GM12878 (cell line): ENCODE results near the gene GPR31. TPM values are rescaled to one million over a fixed set of nuclear protein-coding genes. Genes with fewer than 3 reads are reported as not detected.

Experiments used
- ATAC-seq: fragments of 200-7000 bp; cut with Tn5 transposase; 3 replicates; pipeline ENCODE4 v1.9.1; 2020; ENCODE audit warnings: mild to moderate bottlenecking, moderate library complexity
- BruUV-seq: library from RNA; stranded (reverse); fragments of 400-500 nt; replicated peaks from 2 replicates; lab custom pipeline; 2021; lab: Mats Ljungman, UMichigan
- CTCF ChIA-PET: fragments of 300-600 bp; sonication (Branson Sonifier 250); formaldehyde crosslinking; extraction: SDS; loops from one replicate; lab custom pipeline; 2021; ENCODE audit warnings: inconsistent platforms; lab: Yijun Ruan, JAX
- POLR2A ChIA-PET: fragments of 350-600 bp; formaldehyde crosslinking; extraction: SDS; loops from one replicate; lab custom pipeline; 2021; ENCODE audit warnings: inconsistent platforms; lab: Charles Lee
- RAD21 ChIA-PET: fragments of 300-600 bp; sonication (Branson Sonifier 250); formaldehyde crosslinking; loops from one replicate; lab custom pipeline; 2023; ENCODE audit warnings: antibody characterized with exemption; ENCODE audit not compliant: unreplicated experiment; lab: Charles Lee
- SMC1A ChIA-PET: fragments of 300-600 bp; sonication (Branson Sonifier 250); formaldehyde crosslinking; loops from one replicate; lab custom pipeline; 2023; ENCODE audit not compliant: unreplicated experiment, uncharacterized antibody; lab: Charles Lee
- DNase-seq: peaks from one replicate; pipeline ENCODE4 v3.0.0-alpha.2; 2011; ENCODE audit warnings: low read depth, low spot score
- FAIRE-seq: peaks from 3 replicates; lab custom pipeline; 2011; peaks lifted over from hg19 to GRCh38; lab: Jason Lieb, UNC
- H2AFZ ChIP-seq: 2 replicates; pipeline ENCODE4 v1.6.0; 2011; ENCODE audit warnings: low read depth, low read length, control low read depth; ENCODE audit not compliant: control insufficient read depth
- H3K27ac ChIP-seq: 2 replicates; pipeline ENCODE4 v1.5.1; 2011; ENCODE audit warnings: control low read depth; ENCODE audit not compliant: control insufficient read depth, insufficient read depth
- H3K27me3 ChIP-seq, 2 experiments: replicated peaks in 1 of 2; 2 replicates each; pipeline versions ENCODE4 v1.6.0 to v1.6.1; 2011; ENCODE audit warnings: low read length in 1 of 2; ENCODE audit not compliant: control insufficient read depth in 2 of 2, insufficient read depth in 2 of 2
- H3K36me3 ChIP-seq, 2 experiments: 2 replicates each; pipeline ENCODE4 v1.5.1; 2011; ENCODE audit warnings: low read length in 1 of 2; ENCODE audit not compliant: control insufficient read depth in 2 of 2, insufficient read depth in 2 of 2
- H3K4me1 ChIP-seq: 2 replicates; pipeline ENCODE4 v1.6.1; 2011; ENCODE audit warnings: mild to moderate bottlenecking, low read length, moderate library complexity, mixed read lengths; ENCODE audit not compliant: control insufficient read depth, insufficient read depth
- H3K4me2 ChIP-seq: 2 replicates; pipeline ENCODE4 v1.6.0; 2011; ENCODE audit warnings: control low read depth; ENCODE audit not compliant: control insufficient read depth, insufficient read depth
- H3K4me3 ChIP-seq: fragments of 200-600 bp; sonication (generic); 2 replicates; pipeline ENCODE4 v1.5.1; 2016
- H3K79me2 ChIP-seq: 2 replicates; pipeline ENCODE4 v1.6.0; 2011; ENCODE audit warnings: low read length; ENCODE audit not compliant: control insufficient read depth, insufficient read depth
- H3K9ac ChIP-seq: 2 replicates; pipeline ENCODE4 v1.8.0; 2011; ENCODE audit warnings: low read length, control low read depth, mixed read lengths; ENCODE audit not compliant: control insufficient read depth, insufficient read depth
- H3K9me3 ChIP-seq: replicated peaks from 3 replicates; pipeline ENCODE4 v1.5.1; 2011; ENCODE audit warnings: mild to moderate bottlenecking, low read length; ENCODE audit not compliant: control insufficient read depth, insufficient read depth
- H4K20me1 ChIP-seq: 2 replicates; pipeline ENCODE4 v1.6.0; 2011; ENCODE audit not compliant: control insufficient read depth, insufficient read depth
- ASH2L ChIP-seq: fragments of 300-600, 200-600 bp; sonication (generic); IDR thresholded peaks from 2 replicates; pipeline ENCODE4 v1.6.1; 2017; ENCODE audit warnings: low read depth, mild to moderate bottlenecking, borderline replicate concordance
- RAD21 ChIP-seq: IDR thresholded peaks from 2 replicates; pipeline ENCODE4 v1.6.1; 2011; ENCODE audit warnings: mild to moderate bottlenecking, low read depth, low read length, moderate library complexity; ENCODE audit not compliant: insufficient read depth
- SIX5 ChIP-seq: IDR thresholded peaks from 2 replicates; pipeline ENCODE4 v1.6.1; 2011; ENCODE audit warnings: mild to moderate bottlenecking, low read depth, low read length, moderate library complexity; ENCODE audit not compliant: severe bottlenecking
- TCF7 ChIP-seq: IDR thresholded peaks from 2 replicates; pipeline ENCODE4 v1.6.1; 2014; ENCODE audit warnings: antibody characterized with exemption, borderline replicate concordance
- WGBS: methylation state at CpG from one replicate; pipeline ENCODE4 v1.1.6; 2016; ENCODE audit warnings: low lambda C conversion rate; ENCODE audit not compliant: insufficient replicate concordance, insufficient coverage; ENCODE audit errors: missing lambda C conversion rate; 5-methylcytosine and 5-hydroxymethylcytosine counted together
- in situ Hi-C: fragments of 300-500 bp; cut with MboI; formaldehyde crosslinking; loops from 9 replicates; pipeline ENCODE4 v1.14.3; 2018; ENCODE audit warnings: mixed read lengths
- intact Hi-C: fragments of 100-400 bp; cut with micrococcal nuclease; formaldehyde crosslinking; loops from one replicate; pipeline ENCODE4 v1.14.2; 2022; ENCODE audit not compliant: unreplicated experiment
- polyA plus RNA-seq, 11 experiments: library from polyadenylated mRNA; depleted of rRNA in 4 of 11; unstranded in 6 of 11; stranded (reverse) in 5 of 11; fragments of >200 nt; fragmentation: Nextera tagmentation in 4 of 11; fragmentation: Illumina TruSeq in 1 of 11; extraction: Ambion mirVana in 4 of 11; extraction: Trizol in 1 of 11; gene quantifications; 1 replicate in 1 of 11; 2 replicates in 10 of 11; pipeline versions ENCODE4 v1.2.1 to v1.2.3, GENCODE V29; 2011 to 2016; ENCODE audit warnings: inconsistent platforms in 2 of 11, missing spikeins in 2 of 11, low read depth in 1 of 11
- total RNA-seq, 4 experiments: library from RNA; depleted of rRNA in 3 of 4; stranded (reverse); fragments of >200 nt in 3 of 4; fragmentation: Illumina TruSeq in 1 of 4; extraction: Trizol in 1 of 4; gene quantifications; 2 replicates each; pipeline versions ENCODE4 v1.2.1 to v1.2.3, GENCODE V29; 2013 to 2021
- TF ChIP-seq, protein P1 (sequence below): IDR thresholded peaks from 2 replicates; pipeline ENCODE4 v1.6.1; 2012; ENCODE audit warnings: mild to moderate bottlenecking, low read depth, low read length
- TF ChIP-seq, protein P2 (sequence below): fragments of 450-650 bp; IDR thresholded peaks from 2 replicates; pipeline ENCODE4 v1.6.1; 2014; ENCODE audit warnings: mild to moderate bottlenecking

Gene GPR31
- total and polyA plus RNA-seq, 10 of the 15 experiments (the other 5 are each of a cell fraction or from before 2014, with no cell fraction given) = not detected

DNA sequence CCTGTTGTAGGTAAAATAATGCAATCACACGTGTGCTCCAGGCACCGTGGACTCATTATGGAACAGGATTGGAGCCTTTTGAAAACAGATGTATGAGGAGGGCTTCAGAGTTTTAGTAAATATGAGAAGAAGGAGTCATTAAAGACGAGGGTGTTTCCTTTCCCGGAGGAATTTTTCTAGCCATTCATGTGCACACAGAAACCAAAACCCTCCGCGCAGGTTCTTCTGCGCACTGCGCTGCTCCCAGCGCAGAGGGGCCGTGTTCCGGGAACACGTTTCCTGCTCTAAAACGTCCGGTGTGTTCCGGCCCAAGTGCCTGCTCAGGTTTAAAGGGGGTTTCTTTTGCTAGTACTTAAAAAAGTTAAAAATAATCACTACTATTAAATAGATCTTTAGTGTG lies 11.6 kb downstream of the GPR31 start:
- no peak overlapping the region for H2AFZ ChIP-seq
- no TSS peak for BruUV-seq
- SMC1A ChIA-PET = interaction anchor here (0.6 to 1.5 kb wide), 5 partner anchors 14 to 371 kb away, joined by 3 read pairs; no protein-coding TSS in a partner anchor
- no peaks in the 10 kb centered on the region for H3K36me3 ChIP-seq
- TF ChIP-seq, protein P1, sequence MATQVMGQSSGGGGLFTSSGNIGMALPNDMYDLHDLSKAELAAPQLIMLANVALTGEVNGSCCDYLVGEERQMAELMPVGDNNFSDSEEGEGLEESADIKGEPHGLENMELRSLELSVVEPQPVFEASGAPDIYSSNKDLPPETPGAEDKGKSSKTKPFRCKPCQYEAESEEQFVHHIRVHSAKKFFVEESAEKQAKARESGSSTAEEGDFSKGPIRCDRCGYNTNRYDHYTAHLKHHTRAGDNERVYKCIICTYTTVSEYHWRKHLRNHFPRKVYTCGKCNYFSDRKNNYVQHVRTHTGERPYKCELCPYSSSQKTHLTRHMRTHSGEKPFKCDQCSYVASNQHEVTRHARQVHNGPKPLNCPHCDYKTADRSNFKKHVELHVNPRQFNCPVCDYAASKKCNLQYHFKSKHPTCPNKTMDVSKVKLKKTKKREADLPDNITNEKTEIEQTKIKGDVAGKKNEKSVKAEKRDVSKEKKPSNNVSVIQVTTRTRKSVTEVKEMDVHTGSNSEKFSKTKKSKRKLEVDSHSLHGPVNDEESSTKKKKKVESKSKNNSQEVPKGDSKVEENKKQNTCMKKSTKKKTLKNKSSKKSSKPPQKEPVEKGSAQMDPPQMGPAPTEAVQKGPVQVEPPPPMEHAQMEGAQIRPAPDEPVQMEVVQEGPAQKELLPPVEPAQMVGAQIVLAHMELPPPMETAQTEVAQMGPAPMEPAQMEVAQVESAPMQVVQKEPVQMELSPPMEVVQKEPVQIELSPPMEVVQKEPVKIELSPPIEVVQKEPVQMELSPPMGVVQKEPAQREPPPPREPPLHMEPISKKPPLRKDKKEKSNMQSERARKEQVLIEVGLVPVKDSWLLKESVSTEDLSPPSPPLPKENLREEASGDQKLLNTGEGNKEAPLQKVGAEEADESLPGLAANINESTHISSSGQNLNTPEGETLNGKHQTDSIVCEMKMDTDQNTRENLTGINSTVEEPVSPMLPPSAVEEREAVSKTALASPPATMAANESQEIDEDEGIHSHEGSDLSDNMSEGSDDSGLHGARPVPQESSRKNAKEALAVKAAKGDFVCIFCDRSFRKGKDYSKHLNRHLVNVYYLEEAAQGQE = no peak
- TF ChIP-seq, protein P2, sequence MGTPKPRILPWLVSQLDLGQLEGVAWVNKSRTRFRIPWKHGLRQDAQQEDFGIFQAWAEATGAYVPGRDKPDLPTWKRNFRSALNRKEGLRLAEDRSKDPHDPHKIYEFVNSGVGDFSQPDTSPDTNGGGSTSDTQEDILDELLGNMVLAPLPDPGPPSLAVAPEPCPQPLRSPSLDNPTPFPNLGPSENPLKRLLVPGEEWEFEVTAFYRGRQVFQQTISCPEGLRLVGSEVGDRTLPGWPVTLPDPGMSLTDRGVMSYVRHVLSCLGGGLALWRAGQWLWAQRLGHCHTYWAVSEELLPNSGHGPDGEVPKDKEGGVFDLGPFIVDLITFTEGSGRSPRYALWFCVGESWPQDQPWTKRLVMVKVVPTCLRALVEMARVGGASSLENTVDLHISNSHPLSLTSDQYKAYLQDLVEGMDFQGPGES = no peak
- no peak for TF ChIP-seq ASH2L
- no peak for TF ChIP-seq TCF7
- TF ChIP-seq RAD21 = no peak
- TF ChIP-seq SIX5 = no peak
- RAD21 ChIA-PET = interaction anchor here (1.5 kb wide), 1 partner anchor 156 kb away, joined by 4 read pairs; no protein-coding TSS in a partner anchor
- H3K9me3 ChIP-seq = 0 out of 3 replicates have a peak, but pooled peaks cover 1% of the 10 kb centered on the region
- intact Hi-C loops (no loop called here), in situ Hi-C loops (loop anchor here (25.0 kb wide), 1 partner anchor 134 kb away; no protein-coding TSS in a partner anchor)
- CTCF ChIA-PET = interaction anchor here (2.0 to 2.5 kb wide), 2 partner anchors 134 to 371 kb away, joined by 4 to 6 read pairs; no protein-coding TSS in a partner anchor
- FAIRE-seq = no peak
- H3K27ac ChIP-seq = no peak overlapping the region
- peaks cover 6% of the 10 kb centered on the region for H3K4me1 ChIP-seq
- no peak overlapping the region for H3K4me2 ChIP-seq
- POLR2A ChIA-PET = no interaction called here
- no peak for DNase-seq
- no peaks in the 10 kb centered on the region for H3K27me3 ChIP-seq
- H3K4me3 ChIP-seq = no peak overlapping the region
- ATAC-seq = no peak
- WGBS = 55% methylated on average over 15 of the region's 15 CpGs
- no peaks in the 10 kb centered on the region for H4K20me1 ChIP-seq
- H3K9ac ChIP-seq = no peak overlapping the region
- no peaks in the 10 kb centered on the region for H3K79me2 ChIP-seq
